Common myeloid progenitor, CD34-positive (primary cell): ENCODE measurements around the gene TMPRSS3.

ENCODE experiments used
- CTCF ChIA-PET: fragments of 350-600 bp; sonication (Branson Sonifier 250); formaldehyde crosslinking; loops from one replicate; lab custom pipeline; 2021; ENCODE audit warnings: antibody characterized with exemption; lab: Charles Lee
- POLR2A ChIA-PET: fragments of 350-600 bp; sonication (Branson Sonifier 250); formaldehyde crosslinking; loops from one replicate; lab custom pipeline; 2021; ENCODE audit warnings: antibody characterized with exemption; lab: Charles Lee
- DNase-seq, 3 donors: peaks; one replicate each; pipeline versions ENCODE4 v3.0.0 to v3.0.0-alpha.2; 2013
- H3K27ac ChIP-seq, 2 experiments: 1 replicate in 1 of 2; 2 replicates in 1 of 2; pipeline ENCODE4 v1.7.0; 2013; ENCODE audit warnings: inconsistent platforms in 2 of 2, low read length in 2 of 2, mild to moderate bottlenecking in 2 of 2, low read depth in 1 of 2, moderate library complexity in 1 of 2; ENCODE audit not compliant: severe bottlenecking in 2 of 2, insufficient read depth in 1 of 2, poor library complexity in 1 of 2
- H3K27me3 ChIP-seq, 5 experiments: replicated peaks in 2 of 5; 1 replicate in 3 of 5; 2 replicates in 2 of 5; pipeline versions ENCODE4 v1.6.1 to v1.7.0; 2013; ENCODE audit warnings: low read length in 4 of 5, mild to moderate bottlenecking in 2 of 5, moderate library complexity in 2 of 5, inconsistent platforms in 1 of 5; ENCODE audit not compliant: insufficient read depth in 5 of 5, control insufficient read depth in 4 of 5
- H3K36me3 ChIP-seq, 4 experiments: 1 replicate in 2 of 4; 2 replicates in 2 of 4; pipeline versions ENCODE4 v1.6.1 to v1.7.0; 2013; ENCODE audit warnings: low read length in 3 of 4, control low read depth in 1 of 4, mild to moderate bottlenecking in 1 of 4; ENCODE audit not compliant: control insufficient read depth in 4 of 4, insufficient read depth in 4 of 4
- H3K4me1 ChIP-seq, 4 experiments: 1 replicate in 3 of 4; 2 replicates in 1 of 4; pipeline versions ENCODE4 v1.6.1 to v1.7.1; 2013; ENCODE audit warnings: low read length in 3 of 4, mild to moderate bottlenecking in 3 of 4, control low read depth in 1 of 4, inconsistent platforms in 1 of 4, moderate library complexity in 1 of 4; ENCODE audit not compliant: control insufficient read depth in 4 of 4, insufficient read depth in 4 of 4; ENCODE audit errors: control extremely low read depth in 1 of 4
- H3K4me3 ChIP-seq, 7 experiments: 1 replicate in 4 of 7; 2 replicates in 3 of 7; pipeline versions ENCODE4 v1.5.1 to v1.7.0; 2013; ENCODE audit warnings: mild to moderate bottlenecking in 7 of 7, low read length in 6 of 7, moderate library complexity in 6 of 7, inconsistent platforms in 2 of 7, low read depth in 2 of 7, control low read depth in 1 of 7; ENCODE audit not compliant: insufficient read depth in 4 of 7, control insufficient read depth in 1 of 7; ENCODE audit errors: extremely low read depth in 1 of 7
- H3K9me3 ChIP-seq, 5 experiments: 1 replicate in 4 of 5; 2 replicates in 1 of 5; pipeline versions ENCODE4 v1.6.1 to v1.7.1; 2013; ENCODE audit warnings: low read length in 4 of 5, mild to moderate bottlenecking in 2 of 5, inconsistent platforms in 1 of 5, low read depth in 1 of 5, moderate library complexity in 1 of 5; ENCODE audit not compliant: control insufficient read depth in 4 of 5, insufficient read depth in 2 of 5; ENCODE audit errors: control extremely low read depth in 1 of 5
- WGBS: methylation state at CpG from one replicate; pipeline ENCODE4 v1.1.5; 2013; ENCODE audit not compliant: insufficient coverage; 5-methylcytosine and 5-hydroxymethylcytosine counted together

The TMPRSS3 gene

DNA sequence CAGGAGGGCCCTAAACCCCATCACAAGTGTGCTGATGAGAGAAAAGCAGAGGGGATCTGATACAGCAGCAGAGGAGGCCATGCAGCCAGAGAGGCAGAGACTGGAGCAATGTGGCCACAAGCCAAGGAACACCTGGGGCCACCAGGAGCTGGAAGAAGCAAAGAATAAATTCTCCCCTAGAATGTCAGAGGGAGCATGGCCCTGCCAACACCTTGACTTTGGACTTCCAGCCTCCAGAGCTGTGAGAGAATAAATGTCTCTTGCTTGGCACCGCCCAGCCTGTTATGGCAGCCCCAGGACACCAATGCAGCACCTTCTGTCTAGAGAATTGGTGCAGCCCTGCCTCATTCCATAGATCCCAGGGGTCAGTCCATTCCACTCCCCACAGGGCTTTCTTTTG is 33.2 kb upstream of the TMPRSS3 start:
- H3K27ac ChIP-seq = no peak overlapping the region
- 100% methylated on average over 1 of the region's 1 CpG for WGBS
- ChIA-PET POLR2A (interaction anchor here (0.7 kb wide), 1 partner anchor 13 kb away, joined by 3 read pairs; no protein-coding TSS in a partner anchor), CTCF (interaction anchor here (0.7 to 3.1 kb wide), 5 partner anchors 17 to 159 kb away, joined by 3 to 11 read pairs (median 3); no protein-coding TSS in a partner anchor)
- no peaks in the 10 kb centered on the region for H3K36me3 ChIP-seq
- no peak for DNase-seq
- H3K27me3 ChIP-seq = peaks cover 0 to 18% (median 0%) of the 10 kb centered on the region in 5 experiments
- peaks cover 0 to 11% (median 8%) of the 10 kb centered on the region in 5 experiments for H3K9me3 ChIP-seq
- no peak overlapping the region for H3K4me3 ChIP-seq
- peaks cover 20 to 31% (median 23%) of the 10 kb centered on the region in 4 experiments for H3K4me1 ChIP-seq

DNA sequence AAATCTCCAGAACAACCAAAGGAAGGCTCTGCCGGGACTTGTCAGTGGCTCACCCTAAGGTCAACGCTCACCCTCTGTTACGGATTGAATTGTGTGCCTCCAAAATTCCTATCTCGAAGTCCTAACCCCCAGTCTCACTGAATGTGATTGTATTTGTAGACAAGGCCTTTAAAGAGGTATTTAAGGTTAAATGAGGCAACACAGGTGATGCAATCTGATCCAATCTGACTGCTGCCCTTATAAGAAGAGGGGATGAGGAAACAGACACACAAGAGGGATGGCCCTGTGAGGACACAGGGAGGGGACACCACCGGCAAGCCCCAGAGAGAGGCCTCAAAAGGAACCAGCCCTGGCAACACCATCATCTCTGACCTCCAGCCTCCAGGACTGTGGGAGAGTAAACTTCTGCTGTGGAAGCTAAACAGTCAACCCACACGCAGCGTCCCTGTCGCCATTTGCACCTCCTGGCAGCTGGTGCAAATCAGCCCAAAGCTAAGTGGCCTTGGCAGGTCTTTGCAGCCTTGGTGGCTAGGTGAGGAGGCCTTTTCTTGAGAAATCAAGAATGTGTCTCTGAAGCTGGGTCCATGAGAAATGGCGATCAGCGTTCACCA is 32.1 kb upstream of the TMPRSS3 start:
- no peaks in the 10 kb centered on the region for H3K36me3 ChIP-seq
- CTCF ChIA-PET = interaction anchor here (0.7 to 3.1 kb wide), 3 partner anchors 67 to 118 kb away, joined by 3 to 11 read pairs (median 3); no protein-coding TSS in a partner anchor
- peaks cover 22 to 42% (median 34%) of the 10 kb centered on the region in 4 experiments for H3K4me1 ChIP-seq
- POLR2A ChIA-PET = no interaction called here
- no peak overlapping the region for H3K27ac ChIP-seq
- no peak for DNase-seq
- H3K27me3 ChIP-seq = peaks cover 0 to 18% (median 0%) of the 10 kb centered on the region in 5 experiments
- H3K4me3 ChIP-seq = no peak overlapping the region
- WGBS = 100% methylated on average over 9 of the region's 10 CpGs
- peaks cover 0 to 10% (median 8%) of the 10 kb centered on the region in 5 experiments for H3K9me3 ChIP-seq

DNA sequence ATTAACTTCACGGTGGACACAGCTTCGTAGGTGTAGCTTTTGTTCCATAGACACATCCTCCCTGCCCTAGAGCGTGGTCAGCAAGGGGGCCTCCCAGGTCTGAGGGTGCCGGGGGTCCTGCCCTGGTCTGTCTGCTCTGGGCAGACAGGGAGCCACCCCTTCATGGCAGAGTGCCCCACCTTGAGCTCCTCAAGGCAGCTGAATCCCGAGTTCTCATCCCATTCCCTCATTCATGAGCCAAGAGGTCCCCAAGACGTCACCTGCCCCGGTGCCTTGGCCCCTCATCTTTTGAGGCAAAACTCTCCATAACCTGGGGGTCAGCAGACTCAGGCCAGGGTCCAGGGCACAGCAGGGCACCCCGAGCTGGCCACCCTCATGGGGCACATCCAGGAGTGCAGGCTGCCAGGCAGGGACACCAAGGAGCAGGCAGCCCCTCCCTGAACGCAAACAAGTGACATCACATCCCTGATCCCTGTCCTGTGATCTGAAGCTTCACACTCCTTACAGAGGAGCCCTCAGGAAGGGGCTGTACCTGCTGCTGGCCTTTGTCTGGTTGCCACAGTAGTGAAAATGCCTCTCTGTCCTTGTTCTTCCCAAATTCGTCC is 31.1 kb upstream of the TMPRSS3 start:
- Histone ChIP-seq H3K36me3 (no peaks in the 10 kb centered on the region), H3K9me3 (peaks cover 0 to 1% (median 1%) of the 10 kb centered on the region in 5 experiments), H3K4me3 (no peak overlapping the region), H3K27me3 (peaks cover 0 to 18% (median 0%) of the 10 kb centered on the region in 5 experiments), H3K27ac (no peak overlapping the region), H3K4me1 (peaks cover 22 to 45% (median 34%) of the 10 kb centered on the region in 4 experiments)
- ChIA-PET POLR2A (no interaction called here), CTCF (interaction anchor here (3.1 kb wide), 1 partner anchor 117 kb away, joined by 11 read pairs; no protein-coding TSS in a partner anchor)
- 93% methylated on average over 9 of the region's 10 CpGs for WGBS
- DNase-seq = no peak

DNA sequence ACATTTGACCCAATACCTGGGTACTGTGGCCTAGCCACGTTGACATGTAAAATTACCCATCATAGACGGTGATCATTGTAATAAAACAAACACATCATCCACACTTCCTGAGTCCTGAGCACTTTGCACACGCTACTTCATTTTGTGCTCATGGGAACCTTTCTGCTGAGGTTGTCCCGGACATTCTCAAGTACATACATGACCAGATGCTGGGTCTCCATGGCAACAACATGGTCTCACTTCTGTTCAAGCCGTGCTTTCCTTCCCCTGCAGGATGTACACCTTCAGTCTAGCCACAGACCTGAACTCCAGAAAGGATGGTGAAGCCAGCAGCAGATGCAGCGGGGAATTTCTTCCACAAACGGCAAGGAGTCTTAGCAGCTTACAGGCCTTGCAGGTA is 30.6 kb upstream of the TMPRSS3 start:
- H3K27ac ChIP-seq = no peak overlapping the region
- H3K36me3 ChIP-seq = no peaks in the 10 kb centered on the region
- WGBS = 82% methylated on average over 7 of the region's 7 CpGs
- H3K4me3 ChIP-seq = no peak overlapping the region
- ChIA-PET POLR2A (no interaction called here), CTCF (interaction anchor here (1.9 to 3.1 kb wide), 2 partner anchors 24 to 116 kb away, joined by 5 to 11 read pairs; no protein-coding TSS in a partner anchor)
- no peak for DNase-seq
- H3K4me1 ChIP-seq = peaks cover 22 to 45% (median 34%) of the 10 kb centered on the region in 4 experiments
- peaks cover 0 to 2% (median 0%) of the 10 kb centered on the region in 5 experiments for H3K9me3 ChIP-seq
- peaks cover 0 to 18% (median 0%) of the 10 kb centered on the region in 5 experiments for H3K27me3 ChIP-seq

DNA sequence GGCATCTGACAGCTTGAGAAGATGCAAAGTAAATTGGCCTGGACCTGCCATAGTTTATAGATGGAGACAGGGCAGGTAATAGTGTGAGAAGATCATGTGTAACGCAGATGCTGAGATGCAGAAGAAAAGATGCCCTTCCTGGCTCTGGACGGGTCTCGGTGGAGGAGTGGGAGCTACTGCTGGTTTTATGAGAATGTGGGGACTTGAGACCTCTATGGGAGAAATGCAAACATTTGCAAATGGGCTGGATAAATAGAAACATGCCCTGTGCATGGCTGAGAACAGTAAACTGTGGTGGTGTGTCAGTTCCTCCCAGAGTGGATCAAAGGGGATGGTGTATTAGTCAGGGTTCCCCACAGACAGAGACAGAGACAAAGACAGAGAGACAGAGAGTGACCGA is 29.7 kb upstream of the TMPRSS3 start:
- 17% methylated on average over 4 of the region's 4 CpGs for WGBS
- H3K36me3 ChIP-seq = no peaks in the 10 kb centered on the region
- peaks cover 22 to 45% (median 34%) of the 10 kb centered on the region in 4 experiments for H3K4me1 ChIP-seq
- no peak overlapping the region for H3K27ac ChIP-seq
- ChIA-PET CTCF (interaction anchor here (1.1 to 1.9 kb wide), 4 partner anchors 11 to 57 kb away, joined by 3 to 7 read pairs (median 4); no protein-coding TSS in a partner anchor), POLR2A (interaction anchor here (1.1 kb wide), 1 partner anchor 38 kb away, joined by 3 read pairs; no protein-coding TSS in a partner anchor)
- peaks cover 0 to 16% (median 0%) of the 10 kb centered on the region in 5 experiments for H3K27me3 ChIP-seq
- peak in 1 of 3 donors; percentile 29 for DNase-seq
- peak overlapping the region in 2 of 7 experiments; percentile 23 to 55 for H3K4me3 ChIP-seq
- H3K9me3 ChIP-seq = peaks cover 0 to 9% (median 3%) of the 10 kb centered on the region in 5 experiments

DNA sequence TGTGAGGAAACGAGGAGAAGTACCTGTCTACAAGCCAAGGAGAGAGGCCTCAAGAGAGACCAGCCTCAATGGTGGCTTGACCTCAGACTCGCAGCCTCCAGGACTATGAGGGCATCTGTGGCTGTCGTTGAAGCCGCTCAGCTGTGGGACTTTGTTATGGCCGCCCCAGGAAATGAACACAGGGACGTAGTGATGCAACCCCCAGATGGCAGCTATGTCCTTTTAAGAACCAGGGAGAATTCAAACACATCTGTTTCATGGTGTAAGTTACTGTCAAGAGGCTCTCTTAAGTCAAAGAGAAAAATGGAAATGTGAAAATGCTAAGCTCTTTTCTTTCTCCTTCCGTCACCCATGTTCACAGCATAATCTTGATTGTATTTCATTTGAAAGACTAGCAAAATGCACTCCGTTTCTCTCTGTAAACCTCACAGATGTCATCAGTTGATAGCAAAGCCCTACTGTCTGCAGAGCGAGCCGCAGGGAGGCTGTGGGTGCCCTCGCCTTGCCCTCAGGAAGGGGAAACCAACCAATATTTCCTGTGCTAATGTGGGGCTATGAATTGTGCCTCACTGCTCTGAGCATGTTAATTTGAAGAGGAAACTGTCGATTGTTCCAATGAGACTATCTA is 29.2 kb upstream of the TMPRSS3 start:
- Histone ChIP-seq H3K27ac (peak overlapping the region in 1 of 2 experiments; percentile 2), H3K4me1 (peaks cover 22 to 45% (median 34%) of the 10 kb centered on the region in 4 experiments), H3K27me3 (peaks cover 0 to 16% (median 0%) of the 10 kb centered on the region in 5 experiments), H3K36me3 (no peaks in the 10 kb centered on the region), H3K4me3 (peak overlapping the region in 4 of 7 experiments; percentile 10 to 55 (median 30)), H3K9me3 (peaks cover 0 to 11% (median 3%) of the 10 kb centered on the region in 5 experiments)
- ChIA-PET POLR2A (interaction anchor here (1.1 kb wide), 1 partner anchor 38 kb away, joined by 3 read pairs; no protein-coding TSS in a partner anchor), CTCF (interaction anchor here (1.1 to 1.9 kb wide), 4 partner anchors 12 to 57 kb away, joined by 3 to 7 read pairs (median 4); no protein-coding TSS in a partner anchor)
- DNase-seq = peak; percentile 73 to 96 (median 92)
- 2% methylated on average over 11 of the region's 12 CpGs for WGBS
